Inflammatory macrophage treated with lipopolysaccharide for 4 hours (primary cell): Measurements from ENCODE around the gene CBR1.
"Not testable (repeated sequence)": the region's sequence is repeated elsewhere in the genome, so short reads cannot be mapped to it uniquely, and the experiment has no call there.

Experiments used
- DNase-seq: peaks from one replicate; pipeline ENCODE4 v3.0.0-alpha.2; 2020

CBR1 gene

DNA sequence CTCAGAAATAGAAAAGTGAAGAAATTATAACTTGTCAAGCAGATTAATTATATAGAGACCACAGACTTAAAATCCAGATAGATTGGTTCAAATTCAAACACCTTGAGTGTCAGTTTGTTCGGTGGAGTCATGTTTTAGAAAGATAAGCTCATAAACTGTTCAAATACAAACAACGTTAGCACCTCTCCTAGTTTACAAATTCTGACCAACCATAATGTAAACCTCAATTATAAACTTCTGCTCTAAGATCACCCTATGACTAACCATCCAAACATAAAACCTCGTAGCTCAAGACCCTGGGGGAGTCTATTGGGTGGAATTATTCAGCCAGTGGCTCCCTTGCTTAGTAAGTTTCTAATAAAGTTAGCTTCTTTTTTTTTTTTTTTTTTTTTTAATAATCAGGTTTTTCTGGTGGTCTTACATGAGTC, 12.4 kb downstream of the CBR1 start:
- no peak for DNase-seq

DNA sequence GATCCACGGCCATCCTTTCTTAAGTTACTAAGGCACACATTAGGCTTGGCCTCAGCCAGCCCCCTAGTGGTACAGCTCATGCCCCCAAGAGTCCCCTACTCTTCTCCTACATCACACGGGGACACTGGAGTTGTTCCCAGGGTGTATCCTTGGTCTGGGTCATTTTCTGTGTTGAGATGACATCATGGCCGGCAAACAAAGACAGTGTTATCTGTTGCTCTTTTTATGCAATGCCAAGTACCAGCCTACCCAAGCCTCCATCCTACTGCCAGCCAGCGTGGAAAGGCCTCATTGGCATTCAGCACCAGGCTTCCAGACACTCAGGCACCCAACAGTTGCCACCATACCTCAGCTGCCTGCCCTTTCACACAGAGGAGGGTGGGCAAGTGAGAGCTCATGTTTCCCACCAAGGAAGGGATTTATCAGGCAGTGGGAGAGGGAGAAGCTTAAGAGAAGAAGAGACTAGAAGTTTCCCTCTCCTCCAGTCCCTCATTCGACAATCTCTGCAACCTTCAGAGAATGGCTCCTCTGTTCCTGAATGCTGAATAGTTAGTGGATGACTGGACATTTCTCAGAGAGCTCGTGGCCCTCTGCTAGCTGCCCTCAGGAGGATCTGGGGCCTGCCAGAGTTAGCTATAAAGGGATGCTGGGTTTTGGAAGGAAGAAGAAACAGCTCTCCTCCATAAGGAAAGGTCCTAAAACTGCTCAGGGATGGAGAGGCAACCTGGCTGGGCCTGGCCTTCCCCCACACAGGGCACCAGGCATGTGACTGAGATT, 17.7 kb downstream of the CBR1 start:
- DNase-seq, result no peak

DNA sequence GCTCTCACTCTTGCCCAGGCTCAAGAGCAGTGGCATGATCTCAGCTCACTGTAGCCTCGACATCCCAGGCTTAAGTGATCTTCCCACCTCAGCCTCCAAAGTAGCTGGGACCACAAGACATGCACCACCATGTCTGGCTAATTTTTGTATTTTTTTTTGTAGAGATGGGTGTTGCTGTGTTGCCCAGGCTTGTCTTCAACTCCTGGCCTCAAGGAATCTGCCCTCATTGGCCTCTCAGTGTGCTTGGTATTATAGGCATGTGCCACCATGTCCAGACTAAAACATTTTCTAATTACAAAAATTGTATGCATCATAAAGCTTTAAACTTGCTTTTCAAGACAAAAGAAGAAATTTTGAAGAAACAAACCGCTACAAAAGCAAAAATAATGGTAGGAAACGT, 20.1 kb downstream of the CBR1 start:
- DNase-seq, result no peak

DNA sequence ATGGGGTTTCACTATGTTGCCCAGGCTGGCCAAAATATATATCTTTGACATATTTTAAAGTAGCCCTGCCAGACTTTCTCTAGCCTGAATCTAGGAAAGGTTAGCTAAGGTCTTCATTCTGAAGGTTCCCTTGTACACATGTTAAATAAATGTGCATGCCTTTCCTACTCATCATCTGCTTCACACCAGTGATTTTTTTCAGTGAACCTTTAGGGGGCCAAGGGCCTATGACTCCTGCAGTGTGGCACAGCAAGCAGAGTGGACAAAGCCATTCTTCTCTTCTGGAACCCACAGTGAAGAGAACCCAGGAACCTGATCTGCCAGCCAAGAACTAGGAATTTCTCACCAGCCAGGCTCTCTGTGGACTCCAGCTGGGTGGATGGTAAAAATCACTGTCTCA, 22.9 kb downstream of the CBR1 start:
- no peak for DNase-seq

DNA sequence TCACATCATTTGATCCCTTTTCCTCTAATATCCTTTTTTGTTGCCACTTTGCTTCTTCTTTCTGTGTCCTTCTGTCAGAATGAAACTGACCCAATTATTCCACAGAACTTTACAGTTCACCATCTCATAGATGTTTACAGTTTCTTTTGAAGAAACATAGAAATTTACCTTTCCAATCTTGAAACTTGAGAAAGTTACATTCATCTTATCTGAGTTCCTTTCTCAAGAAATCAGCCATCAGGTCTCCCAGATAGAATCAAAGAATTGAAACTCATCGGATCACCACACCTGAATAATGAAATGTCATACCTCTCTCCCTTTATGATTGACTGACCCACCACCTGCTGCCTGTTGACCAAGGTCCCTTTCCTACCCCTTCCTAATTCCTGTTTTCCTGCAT, 23.7 kb downstream of the CBR1 start:
- no peak for DNase-seq

DNA sequence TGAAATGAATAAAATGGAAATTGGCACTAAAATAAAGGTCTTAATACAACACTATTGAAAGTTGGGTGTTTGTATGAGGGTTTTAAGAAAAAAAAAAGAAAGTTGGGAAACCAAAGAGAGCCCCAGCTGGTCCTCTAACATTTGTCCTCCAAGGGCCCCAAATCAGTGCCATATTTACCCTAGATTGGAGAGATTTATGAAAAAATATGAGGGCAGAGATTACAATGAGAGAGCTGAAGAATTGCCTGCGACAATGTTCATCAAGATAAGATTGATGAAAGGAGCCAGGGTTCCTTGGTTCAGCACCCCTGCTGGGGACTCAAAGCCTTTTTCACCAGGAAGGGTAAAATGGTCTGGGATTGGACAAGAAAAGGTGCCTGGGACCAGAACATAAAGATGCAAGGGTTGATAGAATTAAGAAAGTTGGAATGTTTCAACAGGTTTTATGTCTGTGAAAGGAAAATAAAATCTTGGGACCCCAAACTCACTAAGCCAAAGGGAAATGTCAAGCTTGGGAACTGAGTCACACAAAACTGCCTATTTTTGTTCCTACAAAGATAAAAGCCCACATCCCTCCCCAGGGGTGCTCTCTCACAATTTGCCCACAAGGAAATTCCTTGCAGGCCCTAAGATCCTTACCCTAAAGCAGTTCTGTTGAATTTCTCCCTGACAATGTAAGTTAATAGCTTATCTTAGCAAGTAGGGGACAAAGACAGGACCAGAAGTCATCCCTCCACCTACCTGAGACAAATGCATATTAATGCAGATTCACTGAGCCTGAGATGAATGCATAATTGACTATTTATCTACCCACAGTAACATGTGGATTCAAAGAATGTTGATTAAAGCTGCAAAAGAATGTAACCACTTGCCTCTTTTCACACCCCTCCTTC, 26.8 kb downstream of the CBR1 start:
- no peak for DNase-seq

DNA sequence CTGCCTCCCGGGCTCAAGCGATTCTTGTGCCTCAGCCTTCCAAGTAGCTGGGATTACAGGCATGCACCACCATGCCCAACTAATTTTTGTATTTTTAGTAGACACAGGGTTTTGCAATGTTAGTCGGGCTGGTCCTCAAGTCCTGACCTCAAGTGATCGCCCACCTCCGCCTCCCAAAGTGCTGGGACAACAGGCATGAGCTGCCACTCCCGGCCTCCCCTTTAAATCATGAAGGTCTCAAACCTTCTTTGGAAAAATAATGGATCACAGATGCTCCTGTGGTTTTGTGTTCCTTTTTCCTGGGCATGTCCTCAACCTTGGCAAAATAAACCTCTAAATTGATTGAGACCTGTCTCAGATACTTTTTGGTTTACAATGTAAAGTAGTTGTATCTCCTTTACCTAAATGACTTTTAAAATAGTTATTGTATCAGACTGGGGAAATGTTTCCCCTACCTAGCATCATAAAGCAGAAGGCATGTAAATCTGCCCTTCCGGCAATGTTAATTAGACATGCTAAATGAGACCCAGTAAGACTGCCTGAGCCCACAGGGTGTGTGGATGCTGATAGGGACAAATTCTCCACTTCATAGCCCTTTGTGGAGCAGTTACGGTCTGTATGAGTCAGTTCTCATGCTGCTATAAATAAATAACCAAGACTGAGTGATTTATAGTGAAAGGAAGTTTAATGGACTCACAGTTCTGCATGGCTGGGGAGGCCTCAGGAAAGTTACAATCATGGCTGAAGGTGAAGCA, 27.8 kb downstream of the CBR1 start:
- no peak for DNase-seq

DNA sequence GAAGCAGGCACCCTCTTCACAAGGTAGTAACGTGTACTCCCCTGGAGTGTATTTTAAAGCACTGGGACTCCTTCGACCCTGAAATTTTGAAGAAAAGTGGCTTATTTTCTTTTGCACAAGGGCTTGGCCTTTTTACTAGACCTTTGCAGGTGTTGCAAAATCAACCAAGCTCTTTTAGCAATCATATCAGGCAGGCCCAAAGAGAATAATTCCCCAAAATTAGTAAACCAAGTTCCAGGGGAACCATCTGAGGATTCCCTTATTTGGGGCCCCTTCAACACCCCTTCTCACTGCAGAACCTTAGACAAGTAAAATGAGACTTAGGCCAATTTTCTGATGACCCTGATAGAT, 28.3 kb downstream of the CBR1 start:
- DNase-seq, result no peak

DNA sequence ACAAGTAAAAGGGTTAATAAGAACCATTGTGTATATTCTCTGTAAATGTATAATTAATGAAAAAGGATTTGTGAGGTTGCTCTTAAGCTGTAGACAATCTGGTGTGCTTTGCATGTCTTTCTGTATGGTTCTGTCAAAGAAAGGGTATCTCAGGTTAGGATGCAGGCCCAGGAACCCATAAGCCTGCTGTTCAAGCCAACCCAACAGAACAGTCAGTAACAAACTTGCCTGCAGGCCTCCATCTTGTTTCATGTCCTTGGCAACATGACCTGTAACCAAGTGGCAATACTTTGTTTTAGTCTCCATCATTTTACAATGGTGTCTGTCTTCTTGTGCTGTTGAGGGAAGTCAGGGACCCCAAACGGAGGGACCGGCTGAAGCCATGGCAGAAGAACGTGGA, 29.2 kb downstream of the CBR1 start:
- DNase-seq, result no peak

DNA sequence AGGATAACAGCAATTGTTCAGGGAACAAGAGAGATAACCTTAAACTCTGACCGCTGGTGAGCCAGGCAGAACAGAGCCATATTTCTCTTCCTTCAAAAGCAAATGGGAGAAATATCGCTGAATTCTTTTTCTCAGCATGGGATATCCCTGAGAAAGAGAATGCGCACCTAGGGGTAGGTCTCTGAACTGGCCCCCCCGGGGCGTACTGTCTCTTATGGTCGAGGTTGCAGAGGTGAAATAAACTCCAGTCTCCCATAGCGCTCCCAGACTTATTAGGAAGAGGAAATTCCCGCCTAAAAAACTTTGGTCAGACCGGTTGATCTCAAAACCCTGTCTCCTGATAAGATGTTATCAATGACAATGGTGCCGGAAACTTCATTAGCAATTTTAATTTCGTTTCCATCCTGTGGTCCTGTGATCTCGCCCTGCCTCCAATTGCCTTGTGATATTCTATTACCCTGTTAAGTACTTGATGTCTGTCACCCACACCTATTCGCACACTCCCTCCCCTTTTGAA, 29.9 kb downstream of the CBR1 start:
- DNase-seq, result not testable (repeated sequence)

DNA sequence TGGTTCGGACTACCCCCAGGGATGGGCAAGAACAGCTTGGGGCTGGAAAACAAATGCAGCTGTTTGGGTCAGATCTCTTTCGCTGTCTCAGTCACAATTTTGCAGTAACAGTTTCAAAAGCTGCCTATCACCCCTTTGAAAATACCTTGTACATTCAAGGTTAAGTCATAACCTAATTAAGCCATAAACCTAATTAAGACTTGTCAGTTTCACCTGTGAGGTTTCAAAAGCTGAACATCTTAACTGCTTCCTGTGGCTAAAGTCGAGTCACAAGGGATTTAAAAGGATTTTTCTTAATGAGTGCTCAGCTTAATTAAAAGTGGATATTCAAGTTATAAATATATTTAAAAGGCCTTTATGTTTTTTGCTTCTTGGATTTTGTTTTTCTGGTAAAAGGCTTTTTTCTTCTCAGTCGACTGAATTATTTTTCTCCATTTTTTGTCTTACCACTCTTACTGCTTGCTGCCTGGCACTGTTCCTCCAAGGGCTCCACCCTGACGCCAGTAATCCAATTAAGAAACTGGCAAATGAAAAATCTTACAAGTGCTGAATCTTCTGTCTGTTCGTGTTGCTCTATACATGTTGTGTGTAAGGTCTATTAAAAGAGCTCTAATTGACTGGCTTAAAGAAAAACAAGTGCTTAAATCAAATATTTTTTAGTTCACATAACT, 31.3 kb downstream of the CBR1 start:
- DNase-seq, result no peak

DNA sequence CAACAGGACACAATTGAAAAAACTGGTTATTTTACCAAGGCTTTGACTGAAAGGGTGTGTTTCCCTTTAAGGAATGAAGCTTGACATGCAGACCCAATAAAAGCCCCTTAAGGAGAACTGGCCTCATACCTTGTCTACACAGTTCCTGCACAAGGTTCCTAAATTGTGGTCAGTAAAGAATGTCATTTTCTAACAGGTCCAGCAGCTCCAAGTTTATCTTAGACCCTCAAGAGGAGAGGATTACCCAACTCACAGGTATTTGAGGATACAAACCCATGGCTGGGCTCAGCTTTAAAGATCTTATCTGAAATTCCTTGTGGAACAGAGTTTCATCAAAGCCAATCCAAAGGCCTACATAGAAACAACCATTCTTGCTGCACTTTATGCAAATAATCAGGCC, 33.6 kb downstream of the CBR1 start:
- DNase-seq, result no peak

DNA sequence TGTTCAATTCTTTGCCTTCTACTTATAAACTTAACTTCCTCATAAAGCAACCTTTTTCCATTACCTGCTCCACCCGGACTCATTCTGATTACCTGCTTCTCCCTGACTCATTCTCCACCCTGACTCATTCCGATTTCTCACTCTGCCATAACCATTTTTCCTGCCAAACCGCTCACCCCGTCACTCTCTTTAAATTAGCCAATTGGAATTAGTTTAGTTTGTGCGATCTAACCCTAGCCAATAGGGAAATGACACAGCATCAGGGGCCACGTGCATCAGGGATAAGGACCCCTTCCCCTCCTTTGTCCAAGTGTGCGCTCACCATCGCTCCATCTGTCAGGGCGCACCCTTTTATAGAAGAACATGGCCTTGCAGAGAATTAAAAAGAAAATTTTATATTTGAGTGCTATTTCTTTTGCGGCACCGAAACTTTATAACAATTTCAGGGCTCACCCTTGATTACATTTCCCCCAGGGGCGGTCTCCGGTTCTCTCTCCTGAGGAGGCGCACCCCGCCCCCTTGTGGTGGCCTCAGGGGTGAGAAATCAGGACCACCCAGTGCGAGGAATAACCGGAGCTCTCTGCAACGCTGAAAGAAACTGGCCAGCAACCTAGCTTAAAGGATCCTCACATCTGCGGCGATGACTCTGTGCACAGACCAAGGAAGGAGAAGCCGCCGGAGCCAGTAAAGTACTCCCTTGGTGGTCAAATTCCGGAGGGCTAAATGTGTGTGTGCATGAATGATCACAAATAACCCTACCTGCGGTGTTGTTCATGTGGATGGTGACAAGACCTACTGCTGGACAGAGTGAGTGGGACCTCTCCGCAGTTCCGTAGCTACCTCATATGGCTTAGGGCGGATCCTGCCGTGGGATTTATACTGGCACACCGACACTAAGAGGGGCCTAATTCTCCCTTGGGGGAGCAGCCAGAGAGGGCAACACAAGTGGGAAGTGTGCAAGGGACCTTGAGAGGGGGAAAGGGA, 34.8 kb downstream of the CBR1 start:
- peak; percentile 34 for DNase-seq

DNA sequence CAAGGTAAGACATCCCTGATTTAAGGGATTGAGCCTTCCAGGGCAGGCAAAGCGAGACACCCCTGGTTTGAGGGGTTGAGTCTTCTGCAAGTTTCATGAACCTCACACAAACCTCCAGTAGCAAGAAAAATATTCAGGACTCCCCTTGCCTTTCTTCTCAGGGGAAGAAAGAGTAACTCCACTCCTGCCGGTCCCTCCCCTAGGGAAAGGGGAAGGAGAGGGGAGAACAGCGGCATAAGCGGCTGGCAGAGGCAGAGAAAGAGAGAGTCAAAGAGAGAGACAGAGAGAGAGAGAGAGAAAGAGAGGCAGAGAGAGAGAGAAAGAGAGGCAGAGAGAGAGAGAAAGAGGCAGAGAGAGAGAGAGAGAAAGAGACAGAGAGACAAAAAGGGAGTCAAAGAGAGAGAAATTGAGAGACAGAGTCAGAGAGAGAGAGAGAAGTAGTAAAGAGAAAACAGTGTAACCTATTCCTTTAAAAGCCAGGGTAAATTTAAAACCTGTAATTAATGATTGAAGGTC, 35.6 kb downstream of the CBR1 start:
- DNase-seq, result no peak

DNA sequence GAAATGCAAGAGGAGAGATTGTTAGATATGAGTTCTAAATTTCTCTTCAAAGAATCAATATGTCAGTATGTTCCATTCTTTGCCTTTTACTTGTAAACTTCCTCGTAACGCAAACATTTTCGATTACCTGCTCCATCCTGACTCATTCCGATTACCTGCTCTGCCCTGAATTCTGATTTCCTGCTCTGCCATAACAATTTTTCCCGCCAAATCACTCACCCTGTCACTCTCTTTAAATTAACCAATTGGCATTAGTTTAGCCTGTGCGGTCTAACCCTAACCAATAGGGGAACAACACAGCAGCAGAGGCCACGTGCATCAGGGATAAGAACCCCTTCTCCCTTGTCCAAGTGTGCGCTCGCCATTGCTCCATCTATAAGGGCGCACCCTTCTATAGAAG, 40.0 kb downstream of the CBR1 start:
- DNase-seq, result no peak

DNA sequence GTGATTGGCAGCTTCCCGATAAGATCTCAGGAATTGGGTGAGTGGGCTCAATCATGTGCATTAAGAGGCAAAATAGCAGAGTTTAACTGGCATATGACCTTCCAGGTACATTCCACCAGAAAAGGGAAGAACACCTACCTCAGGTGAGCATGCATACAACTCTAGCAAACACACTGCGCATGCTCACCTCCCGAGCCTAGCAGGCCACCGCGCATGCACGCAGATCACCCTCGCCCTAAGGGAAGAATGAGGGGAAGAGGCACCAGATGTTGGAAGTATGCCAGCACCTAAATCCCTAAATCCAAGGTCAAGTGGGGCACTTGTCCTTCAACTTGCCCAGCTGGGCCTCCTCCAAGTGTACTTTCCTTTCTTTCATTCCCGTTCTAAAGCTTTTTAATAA, 41.4 kb downstream of the CBR1 start:
- DNase-seq, result no peak

DNA sequence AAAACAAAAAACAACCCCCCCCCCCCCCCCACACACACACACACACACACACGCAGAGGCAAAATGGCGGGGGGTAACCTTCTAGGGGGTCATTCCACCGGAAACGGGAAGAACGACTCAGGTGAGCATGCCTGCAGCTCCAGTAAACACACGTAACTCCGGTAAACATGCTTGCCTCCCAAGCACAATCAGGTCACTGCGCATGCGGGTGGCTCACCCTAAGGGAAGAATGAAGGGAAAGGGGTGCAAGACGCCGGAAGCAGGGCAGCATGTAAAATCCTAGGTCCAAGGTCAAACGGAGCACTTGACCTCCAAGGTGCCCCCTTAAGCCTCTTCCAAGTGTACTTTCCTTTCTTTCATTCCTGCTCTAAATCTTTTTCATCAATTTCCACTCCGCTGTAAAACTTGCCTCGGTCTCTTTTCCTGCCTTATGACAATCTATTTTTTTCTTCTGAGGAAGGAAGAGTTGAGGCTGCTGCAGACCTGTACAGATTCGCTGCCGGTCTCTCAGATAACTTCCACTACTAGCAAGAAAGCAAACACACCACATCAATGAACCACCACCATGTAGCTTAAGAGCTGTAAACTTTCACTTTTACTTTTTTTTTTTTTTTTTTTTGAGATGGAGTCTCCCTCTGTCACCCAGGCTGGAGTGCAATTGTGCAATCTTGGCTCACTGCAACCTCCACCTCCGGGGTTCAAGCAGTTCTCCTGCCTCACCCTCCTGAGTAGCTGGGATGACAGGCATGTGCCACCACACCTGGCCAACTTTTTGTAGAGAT, 44.0 kb downstream of the CBR1 start:
- peak; percentile 44 for DNase-seq

DNA sequence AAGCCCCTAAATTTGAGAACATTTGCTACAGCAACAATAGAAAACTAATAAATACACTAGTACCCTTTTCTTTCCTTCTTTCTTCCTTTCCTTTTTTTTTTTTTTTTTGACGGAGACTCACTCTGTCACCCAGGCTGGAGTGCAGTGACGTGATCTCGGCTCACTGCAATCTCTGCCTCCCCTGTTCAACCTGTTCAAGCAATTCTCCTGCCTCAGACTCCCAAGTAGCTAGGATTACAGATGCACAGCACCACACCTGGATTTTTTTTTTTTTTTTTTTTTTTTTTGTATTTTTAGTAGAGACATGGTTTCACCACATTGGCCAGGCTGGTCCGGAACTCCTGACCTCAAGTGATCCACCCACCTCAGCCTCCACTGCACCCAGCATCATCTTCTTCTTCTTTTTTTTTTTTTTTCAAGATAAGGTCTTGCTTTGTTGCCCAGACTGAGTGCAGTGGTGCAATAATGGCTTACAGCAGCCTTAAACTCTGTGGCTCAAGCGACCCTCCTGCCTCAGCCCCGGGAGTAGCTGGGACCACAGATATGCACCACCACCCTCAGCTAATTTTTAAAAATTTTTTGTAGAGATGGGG, 45.4 kb downstream of the CBR1 start:
- peak; percentile 33 for DNase-seq

DNA sequence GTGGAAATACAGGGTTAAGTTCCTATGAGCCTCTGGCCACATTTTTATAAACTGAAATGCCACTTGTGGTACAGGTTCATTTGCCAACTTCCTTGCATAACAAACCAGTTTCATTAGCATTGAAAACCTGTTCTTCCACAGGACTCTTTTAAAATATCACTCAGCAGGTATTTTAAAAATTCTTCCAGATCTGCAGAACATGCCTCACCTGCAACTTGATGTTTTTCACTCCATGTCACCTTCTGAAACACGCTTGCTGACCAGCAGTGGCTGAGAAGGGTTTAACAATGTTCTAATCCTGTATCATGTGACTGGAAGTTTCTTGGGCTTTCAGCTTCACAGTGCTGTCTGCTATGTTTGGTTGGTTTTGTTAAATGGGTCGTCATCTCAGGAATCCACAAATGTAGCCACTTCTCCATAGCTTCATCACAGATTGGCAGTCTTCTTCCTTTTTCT, 47.5 kb downstream of the CBR1 start:
- DNase-seq, result peak; percentile 27
